K562 (cell line): ENCODE results near the gene YTHDF1. TPM values are rescaled to one million over a fixed set of nuclear protein-coding genes. Genes with fewer than 3 reads are reported as not detected.

ENCODE experiments used
- BRD9 ChIP-seq: fragments of 450-650 bp; IDR thresholded peaks from 2 replicates; pipeline ENCODE4 v1.6.1; 2018; ENCODE audit warnings: low read depth; ENCODE audit not compliant: partially characterized antibody
- E2F3 ChIP-seq: fragments of 250-450 bp; sonication (Bioruptor Pico); IDR thresholded peaks from 2 replicates; pipeline ENCODE4 v1.4.0; 2020; ENCODE audit warnings: mild to moderate bottlenecking
- E2F4 ChIP-seq: sonication (generic); formaldehyde crosslinking; IDR thresholded peaks from 2 replicates; pipeline ENCODE4 v1.8.0; 2022; ENCODE audit warnings: mild to moderate bottlenecking, low read depth, missing genetic modification reagents
- HNRNPH1 ChIP-seq: fragments of 200-400 bp; formaldehyde crosslinking; optimal IDR thresholded peaks from 2 replicates; pipeline ENCODE3; 2017; ENCODE audit warnings: low read depth, mild to moderate bottlenecking, low read length, moderate library complexity
- RREB1 ChIP-seq: fragments of 250-450 bp; sonication (Bioruptor Pico); IDR thresholded peaks from 2 replicates; pipeline ENCODE4 v1.4.0; 2020
- SAFB ChIP-seq: fragments of 200-400 bp; formaldehyde crosslinking; IDR thresholded peaks from 2 replicates; pipeline ENCODE4 v1.6.1; 2017; ENCODE audit warnings: low read depth, low read length, borderline replicate concordance
- SNIP1 ChIP-seq: fragments of 450-650 bp; IDR thresholded peaks from 2 replicates; pipeline ENCODE4 v1.7.1; 2017; ENCODE audit warnings: low read depth, mild to moderate bottlenecking
- SRSF9 ChIP-seq: fragments of 200-400 bp; formaldehyde crosslinking; IDR thresholded peaks from 2 replicates; pipeline ENCODE4 v1.6.1; 2017; ENCODE audit warnings: low read depth, low read length, borderline replicate concordance
- ZNF146 ChIP-seq: IDR thresholded peaks from one replicate; pipeline ENCODE4 v1.6.1; 2018; ENCODE audit warnings: missing compliant biosample characterization; ENCODE audit not compliant: unreplicated experiment
- polyA plus RNA-seq, 8 experiments: library from polyadenylated mRNA; depleted of rRNA in 4 of 8; stranded (reverse) in 5 of 8; unstranded in 3 of 8; fragments of >200 nt; fragmentation: Nextera tagmentation in 2 of 8; fragmentation: Illumina TruSeq in 1 of 8; extraction: Ambion mirVana in 2 of 8; extraction: Trizol in 1 of 8; gene quantifications; 2 replicates each; pipeline versions ENCODE4 v1.2.1 to v1.2.3, GENCODE V29; 2011 to 2014; ENCODE audit warnings: inconsistent platforms in 1 of 8, missing spikeins in 1 of 8
- total RNA-seq, 7 experiments: library from RNA; depleted of rRNA in 6 of 7; stranded (reverse); fragments of >200 nt in 6 of 7; fragmentation: Illumina TruSeq in 2 of 7; extraction: Trizol in 2 of 7; gene quantifications; 2 replicates each; pipeline versions ENCODE4 v1.2.1 to v1.2.3, GENCODE V29; 2011 to 2021; ENCODE audit warnings: low replicate concordance in 1 of 7

The YTHDF1 gene
- total and polyA plus RNA-seq, 9 of the 15 experiments (the other 6 are each of a cell fraction or from before 2014, with no cell fraction given): 10.1 to 42.4 (median 27.8) TPM

- no peak for TF ChIP-seq E2F4 (CRISPR knock-in tag)
- TF ChIP-seq BRD9: no peak
- no peak for TF ChIP-seq RREB1 (CRISPR knock-in tag)
- TF ChIP-seq SRSF9: no peak
- no peak for TF ChIP-seq SNIP1
- no peak for TF ChIP-seq E2F3 (CRISPR knock-in tag)
- TF ChIP-seq HNRNPH1: no peak
- TF ChIP-seq ZNF146: no peak
- no peak for TF ChIP-seq SAFB
Observed at GRCh38 chr20:63238514-63239125, 22.7 kb upstream of the YTHDF1 start (continued).
